A673 (cell line): Measurements from ENCODE around the gene SEMA4C.

ENCODE experiments used
- CTCF ChIP-seq: fragments of 300-800, 200-600 bp; sonication (generic); conservative IDR thresholded peaks from 2 replicates; pipeline ENCODE4 v1.5.1; 2017; ENCODE audit warnings: low read depth, mild to moderate bottlenecking, antibody characterized with exemption, low read length, moderate library complexity, mixed read lengths
- EZH2 ChIP-seq: fragments of 200-600 bp; sonication (generic); IDR thresholded peaks from 2 replicates; pipeline ENCODE4 v1.6.1; 2017; ENCODE audit warnings: borderline replicate concordance, low read depth, mild to moderate bottlenecking, mixed read lengths, antibody characterized with exemption, low read length; ENCODE audit not compliant: poor library complexity, severe bottlenecking

- TF ChIP-seq CTCF: no peak
- TF ChIP-seq EZH2: no peak
Observed at GRCh38 chr2:96809951-96810782, 59.7 kb downstream of the SEMA4C start.
